ENCODE results near the gene ENTPD2. TPM values are rescaled to one million over a fixed set of nuclear protein-coding genes. Genes with fewer than 3 reads are reported as not detected.

Gene ENTPD2
- total RNA-seq, 1 experiment from 2014 or later: 9.0 TPM

- H3K79me2 ChIP-seq (ENCODE audit: low read depth): no peaks in the 10 kb centered on the region
- DNase-seq: peak in 1 of 2 experiments; percentile 12
- no peak for TF ChIP-seq CTCF (conservative IDR thresholded peaks at IDR 0.05)
- TF ChIP-seq EZH2 (IDR thresholded peaks at IDR 0.05; ENCODE audit: low read depth): no peak
- H3K9me3 ChIP-seq (ENCODE audit: insufficient read depth, low read depth): no peaks in the 10 kb centered on the region
- no peak overlapping the region for H3K27ac ChIP-seq
- ChIA-PET POLR2A (ENCODE audit: unreplicated experiment) (no interaction called here), CTCF (interaction anchor here (0.6 kb wide), 1 partner anchor 11 kb away, joined by 7 read pairs; no protein-coding TSS in a partner anchor)
- H3K4me1 ChIP-seq (replicated peaks; ENCODE audit: insufficient read depth): peaks cover 12% of the 10 kb centered on the region
- peaks cover 26% of the 10 kb centered on the region for H3F3A ChIP-seq (ENCODE audit: insufficient read depth, low read depth)
- no peak overlapping the region for H3K4me3 ChIP-seq
- H3K4me2 ChIP-seq: peak overlapping the region; percentile 86; the same call in 1 of the 2 replicates
- no TSS peak for BruUV-seq (replicated peaks)
- H2AFZ ChIP-seq: no peak overlapping the region
- no peaks in the 10 kb centered on the region for H3K27me3 ChIP-seq (ENCODE audit: insufficient read depth, low read depth)
- H3K9me2 ChIP-seq (ENCODE audit: insufficient read depth): no peaks in the 10 kb centered on the region
- H3K36me3 ChIP-seq (ENCODE audit: low read depth): no peaks in the 10 kb centered on the region
- no peaks in the 10 kb centered on the region for H4K20me1 ChIP-seq (ENCODE audit: insufficient read depth)
- intact Hi-C loops (cut with micrococcal nuclease; ENCODE audit: unreplicated experiment): no loop called here
Measured at GRCh38 chr9:137078701-137079400, 25.0 kb upstream of the ENTPD2 start.

DNA sequence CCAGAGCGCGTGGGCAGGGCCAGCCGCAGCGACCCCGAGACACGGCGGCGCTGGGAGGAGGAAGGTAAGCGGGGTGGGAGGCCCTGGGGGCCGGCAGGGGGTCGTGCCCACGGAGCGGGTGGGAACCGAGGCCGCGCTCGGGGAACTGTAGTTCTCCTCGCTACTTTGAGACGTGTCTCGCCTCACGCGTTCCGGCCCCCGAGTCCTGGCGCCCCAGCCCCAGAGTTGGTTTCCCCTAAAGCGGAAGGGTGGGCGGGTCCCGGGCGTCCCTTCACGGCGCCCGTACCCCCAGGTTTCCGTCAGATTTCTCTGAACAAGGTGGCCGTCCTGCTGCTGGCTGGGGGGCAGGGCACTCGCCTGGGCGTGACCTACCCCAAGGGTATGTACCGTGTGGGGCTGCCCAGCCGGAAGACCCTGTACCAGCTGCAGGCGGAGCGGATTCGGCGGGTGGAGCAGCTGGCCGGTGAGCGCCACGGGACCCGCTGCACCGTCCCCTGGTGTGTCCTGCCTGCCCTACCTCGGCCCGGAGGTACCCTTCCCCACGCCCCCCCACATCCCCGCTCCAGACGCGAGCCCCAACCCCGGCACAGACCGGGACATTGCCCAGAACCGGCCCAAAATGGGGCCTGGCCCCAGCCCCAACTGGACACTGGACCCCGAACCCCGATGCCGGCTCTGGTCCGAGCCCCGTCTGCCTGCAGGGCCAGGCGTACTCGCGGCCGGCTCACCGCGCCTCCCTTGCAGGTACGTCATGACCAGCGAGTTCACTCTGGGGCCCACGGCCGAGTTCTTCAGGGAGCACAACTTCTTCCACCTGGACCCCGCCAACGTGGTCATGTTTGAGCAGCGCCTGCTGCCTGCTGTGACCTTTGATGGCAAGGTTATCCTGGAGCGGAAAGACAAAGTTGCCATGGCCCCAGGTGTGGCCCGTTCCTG is 24.2 kb upstream of the ENTPD2 start:
- Histone ChIP-seq H4K20me1 (ENCODE audit: insufficient read depth) (no peaks in the 10 kb centered on the region), H3K9me2 (ENCODE audit: insufficient read depth) (no peaks in the 10 kb centered on the region), H3K4me3 (peak overlapping the region; percentile 66), H3K27me3 (ENCODE audit: insufficient read depth, low read depth) (no peaks in the 10 kb centered on the region), H3F3A (ENCODE audit: insufficient read depth, low read depth) (peaks cover 24% of the 10 kb centered on the region), H2AFZ (peak overlapping the region; percentile 79; the same call in 1 of the 2 replicates), H3K9me3 (ENCODE audit: insufficient read depth, low read depth) (no peaks in the 10 kb centered on the region), H3K79me2 (ENCODE audit: low read depth) (no peaks in the 10 kb centered on the region), H3K27ac (no peak overlapping the region), H3K4me1 (replicated peaks; ENCODE audit: insufficient read depth) (peaks cover 3% of the 10 kb centered on the region), H3K36me3 (ENCODE audit: low read depth) (no peaks in the 10 kb centered on the region), H3K4me2 (peak overlapping the region; percentile 86)
- POLR2A ChIA-PET (ENCODE audit: unreplicated experiment): no interaction called here
- BruUV-seq (replicated peaks): TSS peak; percentile 25
- intact Hi-C loops (cut with micrococcal nuclease; ENCODE audit: unreplicated experiment): no loop called here
- CTCF ChIA-PET: interaction anchor here (0.6 kb wide), 2 partner anchors 10 to 48 kb away, joined by 3 to 7 read pairs; no protein-coding TSS in a partner anchor
- DNase-seq: peak in 1 of 2 experiments; percentile 29
- TF ChIP-seq CTCF (conservative IDR thresholded peaks at IDR 0.05) (no peak), EZH2 (IDR thresholded peaks at IDR 0.05; ENCODE audit: low read depth) (no peak)

GRCh38 chr9:137077010-137077747 is 23.3 kb upstream of the ENTPD2 start, which contains the start of gene UAP1L1:
UAP1L1 (plus strand) TSS chr9:137077517; CDS start chr9:137077533, 16 bp downstream.
- intact Hi-C loops (cut with micrococcal nuclease; ENCODE audit: unreplicated experiment): no loop called here
- no peaks in the 10 kb centered on the region for H3K36me3 ChIP-seq (ENCODE audit: low read depth)
- DNase-seq: peak; percentile 31 to 55
- no peak within 1 kb of the TSS for H3K27ac ChIP-seq
- TF ChIP-seq EZH2 (IDR thresholded peaks at IDR 0.05; ENCODE audit: low read depth): no peak
- TF ChIP-seq CTCF (conservative IDR thresholded peaks at IDR 0.05): no peak
- ChIA-PET CTCF (interaction anchor here (0.6 kb wide), 1 partner anchor 47 kb away, joined by 3 read pairs; no protein-coding TSS in a partner anchor), POLR2A (ENCODE audit: unreplicated experiment) (interaction anchor here (0.6 kb wide), 1 partner anchor 31 kb away, joined by 4 read pairs; no protein-coding TSS in a partner anchor)
- no peaks in the 10 kb centered on the region for H4K20me1 ChIP-seq (ENCODE audit: insufficient read depth)
- no peaks in the 10 kb centered on the region for H3K4me1 ChIP-seq (replicated peaks; ENCODE audit: insufficient read depth)
- H3K27me3 ChIP-seq (ENCODE audit: insufficient read depth, low read depth): no peaks in the 10 kb centered on the region
- no TSS peak for BruUV-seq (replicated peaks)
- H3K4me2 ChIP-seq: peak within 1 kb of the TSS; percentile 86
- peaks cover 19% of the 10 kb centered on the region for H3F3A ChIP-seq (ENCODE audit: insufficient read depth, low read depth)
- peak within 1 kb of the TSS; percentile 66 for H3K4me3 ChIP-seq
- H3K9me2 ChIP-seq (ENCODE audit: insufficient read depth): no peaks in the 10 kb centered on the region
- peak within 1 kb of the TSS; percentile 79; the same call in 1 of the 2 replicates for H2AFZ ChIP-seq
- H3K79me2 ChIP-seq (ENCODE audit: low read depth): no peaks in the 10 kb centered on the region
- no peaks in the 10 kb centered on the region for H3K9me3 ChIP-seq (ENCODE audit: insufficient read depth, low read depth)

Data from PC-9 (cell line).